Endothelial cell of umbilical vein (primary cell): ENCODE results near the gene PNPLA6.

Experiments
- EZH2 ChIP-seq: IDR thresholded peaks from 2 replicates; pipeline ENCODE4 v1.6.1; 2012; ENCODE audit warnings: borderline replicate concordance, low read depth, mild to moderate bottlenecking, moderate library complexity, low read length, inconsistent platforms; ENCODE audit not compliant: severe bottlenecking
- FOS ChIP-seq: IDR thresholded peaks from 2 replicates; pipeline ENCODE4 v1.6.1; 2011; ENCODE audit warnings: mild to moderate bottlenecking, low read length, moderate library complexity, borderline replicate concordance; ENCODE audit not compliant: insufficient read depth
- JUN ChIP-seq: IDR thresholded peaks from 2 replicates; pipeline ENCODE4 v1.6.1; 2011; ENCODE audit warnings: borderline replicate concordance, low read depth; ENCODE audit not compliant: insufficient read length, insufficient read depth
- POLR2A ChIP-seq: IDR thresholded peaks from 2 replicates; pipeline ENCODE4 v1.6.1; 2012; ENCODE audit warnings: low read depth, mild to moderate bottlenecking, control low read depth, low read length
- POLR2AphosphoS5 ChIP-seq: IDR thresholded peaks from 2 replicates; pipeline ENCODE4 v1.6.1; 2012; ENCODE audit warnings: low read depth, mild to moderate bottlenecking, control low read depth, low read length, moderate library complexity; ENCODE audit not compliant: insufficient read depth
- TF ChIP-seq, protein P1 (sequence below), 2 donors: IDR thresholded peaks; 1 replicate in 1 of 2; 2 replicates in 1 of 2; pipeline ENCODE4 v1.5.1; 2011; ENCODE audit warnings: low read length in 2 of 2, mild to moderate bottlenecking in 2 of 2, moderate library complexity in 2 of 2, control low read depth in 1 of 2, inconsistent platforms in 1 of 2, low read depth in 1 of 2; ENCODE audit not compliant: insufficient read depth in 1 of 2; ENCODE audit errors: extremely low read depth in 1 of 2
- TF ChIP-seq, protein P2 (sequence below): IDR thresholded peaks from 2 replicates; pipeline ENCODE4 v1.6.1; 2011; ENCODE audit not compliant: insufficient read depth, insufficient read length

DNA sequence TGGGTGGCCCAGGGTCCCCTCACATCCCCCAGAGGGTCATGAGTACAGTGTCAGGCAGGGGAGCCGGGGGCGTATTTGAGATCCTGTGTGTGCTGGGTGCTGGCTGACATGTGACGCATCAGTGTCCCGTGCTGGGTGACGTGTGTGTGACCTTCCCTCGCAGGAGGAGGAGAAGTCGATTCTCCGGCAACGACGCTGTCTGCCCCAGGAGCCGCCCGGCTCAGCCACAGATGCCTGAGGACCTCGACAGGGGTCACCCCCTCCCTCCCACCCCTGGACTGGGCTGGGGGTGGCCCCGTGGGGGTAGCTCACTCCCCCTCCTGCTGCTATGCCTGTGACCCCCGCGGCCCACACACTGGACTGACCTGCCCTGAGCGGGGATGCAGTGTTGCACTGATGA is 25.8 kb downstream of the PNPLA6 start:
- TF ChIP-seq, protein P1, sequence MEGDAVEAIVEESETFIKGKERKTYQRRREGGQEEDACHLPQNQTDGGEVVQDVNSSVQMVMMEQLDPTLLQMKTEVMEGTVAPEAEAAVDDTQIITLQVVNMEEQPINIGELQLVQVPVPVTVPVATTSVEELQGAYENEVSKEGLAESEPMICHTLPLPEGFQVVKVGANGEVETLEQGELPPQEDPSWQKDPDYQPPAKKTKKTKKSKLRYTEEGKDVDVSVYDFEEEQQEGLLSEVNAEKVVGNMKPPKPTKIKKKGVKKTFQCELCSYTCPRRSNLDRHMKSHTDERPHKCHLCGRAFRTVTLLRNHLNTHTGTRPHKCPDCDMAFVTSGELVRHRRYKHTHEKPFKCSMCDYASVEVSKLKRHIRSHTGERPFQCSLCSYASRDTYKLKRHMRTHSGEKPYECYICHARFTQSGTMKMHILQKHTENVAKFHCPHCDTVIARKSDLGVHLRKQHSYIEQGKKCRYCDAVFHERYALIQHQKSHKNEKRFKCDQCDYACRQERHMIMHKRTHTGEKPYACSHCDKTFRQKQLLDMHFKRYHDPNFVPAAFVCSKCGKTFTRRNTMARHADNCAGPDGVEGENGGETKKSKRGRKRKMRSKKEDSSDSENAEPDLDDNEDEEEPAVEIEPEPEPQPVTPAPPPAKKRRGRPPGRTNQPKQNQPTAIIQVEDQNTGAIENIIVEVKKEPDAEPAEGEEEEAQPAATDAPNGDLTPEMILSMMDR (IDR thresholded peaks at IDR 0.05; ENCODE audit: extremely low read depth in 1 of 2, insufficient read depth in 1 of 2, low read depth in 1 of 2, low read length in 2 of 2): no peak
- TF ChIP-seq POLR2AphosphoS5 (no peak), EZH2 (no peak), POLR2A (no peak), JUN (no peak), FOS (no peak)
- TF ChIP-seq, protein P2, sequence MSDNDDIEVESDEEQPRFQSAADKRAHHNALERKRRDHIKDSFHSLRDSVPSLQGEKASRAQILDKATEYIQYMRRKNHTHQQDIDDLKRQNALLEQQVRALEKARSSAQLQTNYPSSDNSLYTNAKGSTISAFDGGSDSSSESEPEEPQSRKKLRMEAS: no peak
